Measurements from ENCODE around the gene GNE. TPM values are rescaled to one million over a fixed set of nuclear protein-coding genes. Genes with fewer than 3 reads are reported as not detected.

Gene GNE
- total RNA-seq, 1 donor from 2014 or later: 15.3 TPM

GRCh38 chr9:36166168-36166927 lies 91.9 kb downstream of the GNE start:
- peak; percentile 70 for DNase-seq

DNA sequence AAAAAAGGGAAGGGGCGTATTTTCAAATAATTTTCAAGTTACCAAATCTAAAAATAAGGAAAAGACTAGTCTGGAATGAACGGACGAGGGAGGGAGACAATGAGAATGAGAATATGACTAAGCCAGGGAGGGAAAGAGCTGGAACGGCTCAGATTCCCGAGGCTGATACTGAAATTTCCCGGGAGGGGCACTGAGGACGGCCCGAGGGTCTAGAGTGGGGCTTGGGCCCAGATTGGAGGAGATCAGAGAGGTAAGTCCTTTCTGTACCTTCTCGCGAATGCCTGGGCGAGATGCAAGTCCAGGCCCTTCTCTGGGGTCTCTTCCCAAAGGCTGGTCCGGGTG lies 92.5 kb downstream of the GNE start:
- DNase-seq: peak; percentile 55

- no peak for DNase-seq
Observed at GRCh38 chr9:36164989-36165388, 93.3 kb downstream of the GNE start.

Small RNA genes lying within 50 kb of the gene (small RNA-seq; reads per million reads assigned to genes)
- not detected for gene RNU4-53P (ENCODE audit: low replicate concordance)

Other genes with a start within 250 kb of the GNE start
- 50.8 TPM for gene RECK, start 221.5 kb downstream of the GNE start, total RNA-seq
- 28.6 TPM for gene GLIPR2, start 121.7 kb downstream of the GNE start, total RNA-seq
- gene CCIN, start 89.1 kb downstream of the GNE start, total RNA-seq: 0.89 TPM
- gene CLTA, start 67.5 kb downstream of the GNE start, total RNA-seq: 110 TPM
- 16.1 TPM for gene RNF38, start 141.8 kb upstream of the GNE start, total RNA-seq

All from skin of body (tissue), 3 donors.